GM12864 (cell line): ENCODE results near the gene C12orf42.

Experiments used
- DNase-seq: peaks from one replicate; pipeline ENCODE4 v3.0.0-alpha.2; 2011; ENCODE audit warnings: low read depth
- H3K4me3 ChIP-seq: 2 replicates; pipeline ENCODE4 v1.5.1; 2011; ENCODE audit warnings: mild to moderate bottlenecking, low read depth, low read length, control low read depth
- TF ChIP-seq, protein P1 (sequence below): IDR thresholded peaks from 2 replicates; pipeline ENCODE4 v1.5.1; 2011; ENCODE audit warnings: low read depth, mild to moderate bottlenecking, moderate library complexity, low read length, control low read depth, inconsistent platforms; ENCODE audit errors: missing control alignments

Gene C12orf42

DNA sequence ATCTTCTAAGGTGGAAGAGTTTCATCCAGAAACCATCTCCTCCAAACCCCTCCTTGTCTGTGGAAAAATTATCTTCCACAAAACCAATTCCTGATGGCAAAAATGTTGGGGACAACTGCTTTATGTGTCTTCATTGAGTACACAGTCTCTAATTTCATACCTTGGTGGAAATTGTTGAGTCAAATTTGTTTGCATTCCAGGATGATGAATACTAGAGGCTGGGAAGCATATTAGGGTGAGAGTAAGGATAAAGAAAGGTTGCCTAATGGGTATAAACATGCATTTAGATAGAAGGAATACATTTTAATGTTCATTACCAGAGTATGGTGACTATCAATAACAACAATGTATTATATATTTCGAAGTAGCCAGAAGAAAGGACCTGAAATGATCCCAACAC is 98.2 kb downstream of the C12orf42 start:
- DNase-seq, result no peak
- TF ChIP-seq, protein P1, sequence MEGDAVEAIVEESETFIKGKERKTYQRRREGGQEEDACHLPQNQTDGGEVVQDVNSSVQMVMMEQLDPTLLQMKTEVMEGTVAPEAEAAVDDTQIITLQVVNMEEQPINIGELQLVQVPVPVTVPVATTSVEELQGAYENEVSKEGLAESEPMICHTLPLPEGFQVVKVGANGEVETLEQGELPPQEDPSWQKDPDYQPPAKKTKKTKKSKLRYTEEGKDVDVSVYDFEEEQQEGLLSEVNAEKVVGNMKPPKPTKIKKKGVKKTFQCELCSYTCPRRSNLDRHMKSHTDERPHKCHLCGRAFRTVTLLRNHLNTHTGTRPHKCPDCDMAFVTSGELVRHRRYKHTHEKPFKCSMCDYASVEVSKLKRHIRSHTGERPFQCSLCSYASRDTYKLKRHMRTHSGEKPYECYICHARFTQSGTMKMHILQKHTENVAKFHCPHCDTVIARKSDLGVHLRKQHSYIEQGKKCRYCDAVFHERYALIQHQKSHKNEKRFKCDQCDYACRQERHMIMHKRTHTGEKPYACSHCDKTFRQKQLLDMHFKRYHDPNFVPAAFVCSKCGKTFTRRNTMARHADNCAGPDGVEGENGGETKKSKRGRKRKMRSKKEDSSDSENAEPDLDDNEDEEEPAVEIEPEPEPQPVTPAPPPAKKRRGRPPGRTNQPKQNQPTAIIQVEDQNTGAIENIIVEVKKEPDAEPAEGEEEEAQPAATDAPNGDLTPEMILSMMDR, result no peak
- no peak overlapping the region for H3K4me3 ChIP-seq

DNA sequence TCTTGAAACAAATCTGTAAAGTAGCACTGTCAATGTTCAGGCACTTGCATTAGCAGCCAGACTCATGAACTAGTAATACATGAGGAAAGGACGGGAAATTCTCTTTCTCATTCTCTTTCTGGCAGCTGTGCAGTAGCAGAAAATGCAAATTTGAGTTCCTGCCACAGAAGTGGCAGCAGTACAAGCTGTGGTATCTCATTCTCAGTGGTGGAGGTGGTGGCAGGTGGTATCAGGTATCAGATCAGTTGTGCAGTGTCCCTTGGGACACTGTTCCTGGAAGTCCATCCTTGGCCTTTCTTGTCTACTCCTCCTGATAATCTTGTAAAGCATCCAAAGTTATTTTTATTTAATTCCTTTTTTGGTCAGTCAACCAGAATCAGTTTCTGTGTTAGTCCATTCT is 103.0 kb downstream of the C12orf42 start:
- peak; percentile 47 for DNase-seq
- TF ChIP-seq, protein P1, result no peak
- no peak overlapping the region for H3K4me3 ChIP-seq

DNA sequence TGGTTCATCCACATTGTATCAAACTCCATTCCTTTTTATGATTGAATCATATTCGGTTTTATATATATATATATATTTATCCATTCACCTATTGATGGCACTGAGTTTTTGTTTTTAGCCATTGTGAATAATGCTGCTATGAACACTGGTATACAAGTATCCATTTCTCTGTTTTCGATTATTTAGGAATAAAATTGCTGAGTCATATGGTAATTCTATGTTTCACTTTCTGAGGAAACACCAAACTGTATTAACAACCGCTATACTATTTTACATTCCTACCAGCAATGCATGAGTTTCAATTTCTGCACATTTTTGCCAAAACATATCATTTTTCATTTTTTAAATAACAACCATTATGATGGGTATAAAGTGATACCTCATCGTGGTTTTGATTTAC is 104.7 kb downstream of the C12orf42 start:
- TF ChIP-seq, protein P1, result no peak
- H3K4me3 ChIP-seq, result no peak overlapping the region
- no peak for DNase-seq

DNA sequence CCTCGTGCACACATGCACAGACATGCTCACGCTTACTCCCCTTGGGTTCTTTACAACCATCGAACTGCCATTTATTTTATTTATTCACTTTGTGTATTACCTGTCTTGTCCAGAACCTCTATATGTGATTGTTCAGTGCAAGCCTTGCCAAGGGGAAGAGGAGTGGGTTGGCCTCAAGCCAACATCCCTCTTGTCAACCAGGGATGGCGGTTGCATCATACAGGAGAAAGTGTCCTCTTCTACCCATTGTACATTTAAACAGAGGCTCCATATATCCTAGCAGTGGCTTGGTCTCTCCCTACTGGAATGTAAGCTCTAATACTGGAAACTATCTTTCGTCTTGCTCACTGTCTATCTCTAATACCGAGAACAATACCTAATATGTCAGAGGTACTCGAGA is 108.4 kb downstream of the C12orf42 start:
- TF ChIP-seq, protein P1, result no peak
- DNase-seq, result no peak
- H3K4me3 ChIP-seq, result no peak overlapping the region

DNA sequence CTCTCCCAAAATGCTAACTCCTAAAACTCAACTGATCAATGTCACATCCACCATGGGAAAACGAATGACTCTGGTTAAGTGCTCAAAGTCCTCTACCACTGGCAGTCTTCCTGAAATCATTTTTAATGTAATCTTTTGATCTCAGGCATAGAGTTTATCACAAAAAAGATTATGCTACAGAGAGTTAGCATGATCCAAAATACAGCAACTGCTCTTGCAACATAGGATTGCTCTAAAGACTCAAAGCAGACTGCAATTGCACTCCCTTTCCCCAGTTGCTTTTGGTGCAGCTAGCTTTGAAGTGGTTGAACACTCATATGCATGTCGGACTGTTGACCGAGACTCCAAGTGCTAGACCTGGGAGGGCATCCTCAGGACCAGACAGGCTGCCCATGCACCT is 109.3 kb downstream of the C12orf42 start:
- no peak for DNase-seq
- TF ChIP-seq, protein P1, result no peak
- no peak overlapping the region for H3K4me3 ChIP-seq

DNA sequence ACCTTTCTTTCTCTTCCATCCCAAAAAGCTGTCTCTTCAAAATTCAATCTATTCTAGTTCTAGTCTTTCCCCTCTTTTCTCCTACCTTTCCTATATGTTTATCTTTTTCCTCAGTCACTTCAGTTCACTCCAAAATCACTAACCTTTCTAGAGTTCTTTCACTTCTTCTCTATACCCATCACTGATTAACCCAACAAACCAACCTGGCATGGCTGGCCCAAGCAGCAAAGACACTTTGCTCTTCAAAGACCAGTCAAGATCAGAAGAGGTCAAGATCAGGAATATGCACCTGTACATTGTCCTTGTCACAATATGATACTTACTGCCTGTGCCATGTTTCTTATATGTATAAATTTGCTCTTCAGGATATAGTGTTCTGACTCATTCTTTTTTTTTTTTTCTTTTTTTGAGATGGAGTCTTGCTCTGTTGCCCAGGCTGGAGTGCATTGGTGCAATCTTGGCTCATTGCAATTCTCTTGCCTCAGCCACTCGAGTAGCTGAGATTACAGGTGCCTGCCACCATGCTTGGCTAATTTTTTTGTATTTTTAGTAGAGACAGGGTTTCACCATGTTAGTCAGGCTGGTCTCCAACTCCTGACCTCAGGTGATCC is 112.9 kb downstream of the C12orf42 start:
- no peak overlapping the region for H3K4me3 ChIP-seq
- TF ChIP-seq, protein P1, result no peak
- no peak for DNase-seq

DNA sequence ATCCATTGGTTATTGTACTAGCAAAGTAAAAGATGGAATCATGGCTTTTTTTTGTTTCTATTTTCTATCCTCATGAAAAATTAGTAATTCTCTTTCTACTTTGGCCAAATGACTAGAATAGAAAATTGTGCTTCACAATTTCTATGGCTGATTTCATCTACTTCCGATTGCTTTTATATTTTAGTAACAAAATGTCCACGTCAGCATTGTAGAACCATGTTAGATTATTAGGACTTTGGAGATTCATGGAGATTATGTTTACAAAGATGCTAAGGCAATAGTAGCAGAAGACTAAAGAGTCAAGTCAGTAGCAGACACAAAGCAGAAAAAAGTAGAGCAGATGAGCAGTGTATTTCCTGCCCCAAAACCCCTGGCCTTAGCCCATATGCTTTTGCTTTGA is 113.6 kb downstream of the C12orf42 start:
- no peak for DNase-seq
- no peak overlapping the region for H3K4me3 ChIP-seq
- TF ChIP-seq, protein P1, result no peak
